ENCODE data around the gene LHFPL3. TPM values are rescaled to one million over a fixed set of nuclear protein-coding genes. Genes with fewer than 3 reads are reported as not detected.

The LHFPL3 gene
- total RNA-seq, 2 experiments from 2014 or later = not detected

DNA sequence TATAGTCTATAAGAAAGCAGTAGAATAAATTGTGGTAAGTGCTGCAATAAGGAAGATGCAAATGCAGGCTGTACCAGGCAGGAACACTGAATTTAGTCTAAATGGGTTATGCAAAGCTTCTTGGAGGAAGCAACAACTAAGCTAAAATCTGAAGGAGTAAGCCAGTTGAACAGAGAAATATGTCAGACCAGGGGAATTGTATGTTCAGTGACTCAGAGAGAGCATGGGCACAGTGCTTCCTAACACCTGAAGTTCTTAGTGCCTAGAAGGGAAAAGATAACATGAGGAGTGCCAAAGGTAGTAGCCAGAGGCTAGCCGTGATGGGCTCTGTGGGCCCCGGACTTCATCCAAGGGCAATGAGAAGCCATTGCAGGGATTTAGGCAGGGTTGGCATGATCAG, 481.5 kb downstream of the LHFPL3 start:
- no peak for DNase-seq (ENCODE audit: low spot score)
- POLR2A ChIA-PET = no interaction called here
- Histone ChIP-seq H4K20me1 (ENCODE audit: insufficient read depth, low read length) (no peaks in the 10 kb centered on the region), H3K9me2 (ENCODE audit: insufficient read depth, low read length) (no peaks in the 10 kb centered on the region), H3K4me2 (ENCODE audit: low read length) (no peak overlapping the region), H3K79me2 (ENCODE audit: insufficient read depth, low read depth, low read length) (no peaks in the 10 kb centered on the region), H3K36me3 (ENCODE audit: insufficient read depth, low read length) (no peaks in the 10 kb centered on the region), H3K4me3 (ENCODE audit: low read depth, low read length, poor library complexity, severe bottlenecking) (no peak overlapping the region), H3K9me3 (ENCODE audit: low read length) (no peaks in the 10 kb centered on the region), H3K4me1 (ENCODE audit: insufficient read depth, low read length, poor library complexity, severe bottlenecking) (no peaks in the 10 kb centered on the region), H3K27ac (ENCODE audit: low read depth, low read length, poor library complexity, severe bottlenecking) (no peak overlapping the region), H2AFZ (ENCODE audit: low read length) (no peak overlapping the region)
- BruUV-seq (replicated peaks) = no TSS peak
- intact Hi-C loops (cut with micrococcal nuclease; ENCODE audit: unreplicated experiment) = no loop called here
- no peak for TF ChIP-seq EZH2phosphoT487 (IDR thresholded peaks at IDR 0.05; ENCODE audit: borderline replicate concordance, low read depth, low read length)
- TF ChIP-seq, protein P1, sequence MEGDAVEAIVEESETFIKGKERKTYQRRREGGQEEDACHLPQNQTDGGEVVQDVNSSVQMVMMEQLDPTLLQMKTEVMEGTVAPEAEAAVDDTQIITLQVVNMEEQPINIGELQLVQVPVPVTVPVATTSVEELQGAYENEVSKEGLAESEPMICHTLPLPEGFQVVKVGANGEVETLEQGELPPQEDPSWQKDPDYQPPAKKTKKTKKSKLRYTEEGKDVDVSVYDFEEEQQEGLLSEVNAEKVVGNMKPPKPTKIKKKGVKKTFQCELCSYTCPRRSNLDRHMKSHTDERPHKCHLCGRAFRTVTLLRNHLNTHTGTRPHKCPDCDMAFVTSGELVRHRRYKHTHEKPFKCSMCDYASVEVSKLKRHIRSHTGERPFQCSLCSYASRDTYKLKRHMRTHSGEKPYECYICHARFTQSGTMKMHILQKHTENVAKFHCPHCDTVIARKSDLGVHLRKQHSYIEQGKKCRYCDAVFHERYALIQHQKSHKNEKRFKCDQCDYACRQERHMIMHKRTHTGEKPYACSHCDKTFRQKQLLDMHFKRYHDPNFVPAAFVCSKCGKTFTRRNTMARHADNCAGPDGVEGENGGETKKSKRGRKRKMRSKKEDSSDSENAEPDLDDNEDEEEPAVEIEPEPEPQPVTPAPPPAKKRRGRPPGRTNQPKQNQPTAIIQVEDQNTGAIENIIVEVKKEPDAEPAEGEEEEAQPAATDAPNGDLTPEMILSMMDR (conservative IDR thresholded peaks at IDR 0.05; ENCODE audit: low read length) = no peak
- CTCF ChIA-PET (ENCODE audit: unreplicated experiment) = no interaction called here

DNA sequence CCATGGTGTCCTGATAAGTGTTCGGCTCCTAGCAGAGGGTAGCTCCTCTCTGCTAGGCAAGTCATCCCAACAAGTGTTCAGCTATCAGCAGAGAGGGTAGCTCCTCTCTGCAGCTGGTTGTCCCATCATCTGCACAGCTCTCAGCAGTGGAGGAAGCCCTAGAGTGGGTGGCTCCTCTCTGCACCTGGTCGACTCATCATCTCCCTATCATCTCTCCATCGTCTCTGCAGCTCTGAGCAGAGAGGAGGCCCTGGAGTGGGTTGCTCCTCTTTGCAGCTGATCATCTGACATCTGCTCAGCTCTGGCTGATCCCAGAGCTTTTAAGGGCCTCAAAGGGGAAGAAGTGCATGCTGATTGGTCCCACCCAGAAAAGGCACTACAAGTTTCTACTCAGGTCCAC, 485.7 kb downstream of the LHFPL3 start:
- H3K79me2 ChIP-seq (ENCODE audit: insufficient read depth, low read depth, low read length) = no peaks in the 10 kb centered on the region
- CTCF ChIA-PET (ENCODE audit: unreplicated experiment) = no interaction called here

More for the DNA sequence above, 485.7 kb downstream of the LHFPL3 start:
- Histone ChIP-seq H3K4me2 (ENCODE audit: low read length) (no peak overlapping the region), H3K9me3 (ENCODE audit: low read length) (no peaks in the 10 kb centered on the region), H3K9me2 (ENCODE audit: insufficient read depth, low read length) (no peaks in the 10 kb centered on the region), H4K20me1 (ENCODE audit: insufficient read depth, low read length) (no peaks in the 10 kb centered on the region), H2AFZ (ENCODE audit: low read length) (no peak overlapping the region), H3K4me3 (ENCODE audit: low read depth, low read length, poor library complexity, severe bottlenecking) (no peak overlapping the region), H3K4me1 (ENCODE audit: insufficient read depth, low read length, poor library complexity, severe bottlenecking) (no peaks in the 10 kb centered on the region), H3K36me3 (ENCODE audit: insufficient read depth, low read length) (no peaks in the 10 kb centered on the region), H3K27ac (ENCODE audit: low read depth, low read length, poor library complexity, severe bottlenecking) (no peak overlapping the region)
- no TSS peak for BruUV-seq (replicated peaks)
- POLR2A ChIA-PET = interaction anchor here (1.4 kb wide), 1 partner anchor 8 kb away, joined by 5 read pairs; no protein-coding TSS in a partner anchor
- TF ChIP-seq EZH2phosphoT487 (IDR thresholded peaks at IDR 0.05; ENCODE audit: borderline replicate concordance, low read depth, low read length) = no peak
- TF ChIP-seq, protein P1 (conservative IDR thresholded peaks at IDR 0.05; ENCODE audit: low read length) = no peak
- DNase-seq (ENCODE audit: low spot score) = no peak
- intact Hi-C loops (cut with micrococcal nuclease; ENCODE audit: unreplicated experiment) = no loop called here

Measured in OCI-LY7 (cell line).